Progenitor cell of endocrine pancreas (in vitro differentiated cells): Measurements from ENCODE around the gene RGP1. TPM values are rescaled to one million over a fixed set of nuclear protein-coding genes. Genes with fewer than 3 reads are reported as not detected.

Experiments
- DNase-seq: peaks from one replicate; pipeline ENCODE4 v3.0.0; 2021; ENCODE audit warnings: low spot score; ENCODE audit not compliant: unreplicated experiment
- H3K27ac Mint-ChIP-seq: 2 replicates; pipeline ENCODE4 v1.8.0; 2021; ENCODE audit warnings: mild to moderate bottlenecking, moderate library complexity, mixed read lengths
- H3K27me3 Mint-ChIP-seq: 2 replicates; pipeline ENCODE4 v1.8.0; 2021; ENCODE audit warnings: mixed read lengths
- H3K36me3 Mint-ChIP-seq: 2 replicates; pipeline ENCODE4 v1.8.0; 2022; ENCODE audit warnings: mixed read lengths; ENCODE audit not compliant: insufficient read depth
- H3K4me1 Mint-ChIP-seq: 2 replicates; pipeline ENCODE4 v1.8.0; 2021; ENCODE audit warnings: low read depth, mixed read lengths
- H3K4me3 Mint-ChIP-seq: 2 replicates; pipeline ENCODE4 v1.8.0; 2021; ENCODE audit warnings: low read depth, mild to moderate bottlenecking, moderate library complexity, mixed read lengths
- H3K9me3 Mint-ChIP-seq: 2 replicates; pipeline ENCODE4 v1.8.0; 2021; ENCODE audit warnings: low read depth, mixed read lengths
- CTCF ChIP-seq: fragments of 200-600 bp; sonication (generic); IDR thresholded peaks from one replicate; pipeline ENCODE4 v1.5.0; 2021; ENCODE audit warnings: antibody characterized with exemption, mild to moderate bottlenecking; ENCODE audit not compliant: unreplicated experiment
- total RNA-seq: library from RNA; stranded (reverse); gene quantifications from 2 replicates; pipeline ENCODE4 v1.2.1, GENCODE V29; 2021

Gene RGP1
- total RNA-seq, 1 donor from 2014 or later = 40.0 TPM

GRCh38 chr9:35723908-35724307 lies 25.2 kb upstream of the RGP1 start:
- H3K27ac Mint-ChIP-seq = no peak overlapping the region
- H3K27me3 Mint-ChIP-seq = no peaks in the 10 kb centered on the region
- DNase-seq = no peak
- peaks cover 25% of the 10 kb centered on the region for H3K36me3 Mint-ChIP-seq
- peaks cover 4% of the 10 kb centered on the region for H3K4me1 Mint-ChIP-seq
- no peaks in the 10 kb centered on the region for H3K9me3 Mint-ChIP-seq
- no peak overlapping the region for H3K4me3 Mint-ChIP-seq
- no peak for TF ChIP-seq CTCF

GRCh38 chr9:35725362-35725761 lies 23.7 kb upstream of the RGP1 start:
- Mint-ChIP-seq H3K4me1 (peaks cover 4% of the 10 kb centered on the region), H3K27ac (no peak overlapping the region), H3K4me3 (no peak overlapping the region), H3K36me3 (peaks cover 19% of the 10 kb centered on the region), H3K9me3 (no peaks in the 10 kb centered on the region), H3K27me3 (no peaks in the 10 kb centered on the region)
- DNase-seq = no peak
- no peak for TF ChIP-seq CTCF

- Mint-ChIP-seq H3K27ac (peak overlapping the region; percentile 80), H3K27me3 (no peaks in the 10 kb centered on the region), H3K9me3 (no peaks in the 10 kb centered on the region), H3K4me3 (no peak overlapping the region), H3K36me3 (peaks cover 11% of the 10 kb centered on the region), H3K4me1 (peaks cover 13% of the 10 kb centered on the region)
- no peak for DNase-seq
- TF ChIP-seq CTCF = no peak
Measured at GRCh38 chr9:35726931-35727330, 22.2 kb upstream of the RGP1 start.

GRCh38 chr9:35727676-35728040 lies 21.4 kb upstream of the RGP1 start:
- no peaks in the 10 kb centered on the region for H3K27me3 Mint-ChIP-seq
- H3K36me3 Mint-ChIP-seq = peaks cover 6% of the 10 kb centered on the region
- no peak for TF ChIP-seq CTCF
- DNase-seq = no peak
- no peaks in the 10 kb centered on the region for H3K9me3 Mint-ChIP-seq
- H3K4me3 Mint-ChIP-seq = no peak overlapping the region
- peaks cover 13% of the 10 kb centered on the region for H3K4me1 Mint-ChIP-seq
- no peak overlapping the region for H3K27ac Mint-ChIP-seq

- Mint-ChIP-seq H3K9me3 (no peaks in the 10 kb centered on the region), H3K36me3 (peaks cover 6% of the 10 kb centered on the region), H3K4me1 (peaks cover 19% of the 10 kb centered on the region), H3K27me3 (no peaks in the 10 kb centered on the region), H3K4me3 (no peak overlapping the region), H3K27ac (no peak overlapping the region)
- no peak for DNase-seq
- no peak for TF ChIP-seq CTCF
Measured at GRCh38 chr9:35728041-35728971, 20.8 kb upstream of the RGP1 start.
